Caco-2 (cell line): ENCODE results near the gene LRRC8E. TPM values are rescaled to one million over a fixed set of nuclear protein-coding genes. Genes with fewer than 3 reads are reported as not detected.

ENCODE experiments used
- BruUV-seq: library from RNA; stranded (reverse); fragments of 400-500 nt; replicated peaks from 2 replicates; lab custom pipeline; 2021; lab: Mats Ljungman, UMichigan
- CTCF ChIA-PET: fragments of 300-600 bp; sonication (Branson Sonifier 250); formaldehyde crosslinking; loops from one replicate; lab custom pipeline; 2022; ENCODE audit warnings: antibody characterized with exemption; lab: Charles Lee
- POLR2A ChIA-PET: fragments of 300-600 bp; sonication (Branson Sonifier 250); formaldehyde crosslinking; loops from one replicate; lab custom pipeline; 2022; ENCODE audit warnings: antibody characterized with exemption; lab: Charles Lee
- DNase-seq, 2 experiments: peaks; one replicate each; pipeline versions ENCODE4 v3.0.0 to v3.0.0-alpha.2; 2020 to 2022
- H3K27me3 ChIP-seq: replicated peaks from 2 replicates; pipeline ENCODE4 v1.6.0; 2011; ENCODE audit warnings: low read length; ENCODE audit not compliant: control insufficient read depth, insufficient read depth
- H3K36me3 ChIP-seq: 2 replicates; pipeline ENCODE4 v1.5.1; 2011; ENCODE audit warnings: low read length; ENCODE audit not compliant: control insufficient read depth, insufficient read depth
- H3K4me1 ChIP-seq: fragments of 250-450 bp; sonication (Bioruptor Pico); 2 replicates; pipeline ENCODE4 v1.5.1; 2020; ENCODE audit warnings: mild to moderate bottlenecking
- H3K4me3 ChIP-seq: 2 replicates; pipeline ENCODE4 v1.5.1; 2011; ENCODE audit warnings: low read depth, mild to moderate bottlenecking, control low read depth, low read length
- H3K9me3 ChIP-seq: fragments of 250-450 bp; sonication (Bioruptor Pico); 2 replicates; pipeline ENCODE4 v1.5.1; 2020; ENCODE audit warnings: mild to moderate bottlenecking, moderate library complexity
- H3K27ac Mint-ChIP-seq: one replicate; pipeline ENCODE4 v1.8.0; 2022; ENCODE audit warnings: mixed read lengths; ENCODE audit not compliant: unreplicated experiment
- H3K27me3 Mint-ChIP-seq: one replicate; pipeline ENCODE4 v1.8.0; 2022; ENCODE audit warnings: mixed read lengths; ENCODE audit not compliant: insufficient read depth, unreplicated experiment
- H3K36me3 Mint-ChIP-seq: one replicate; pipeline ENCODE4 v1.8.0; 2022; ENCODE audit warnings: mild to moderate bottlenecking, mixed read lengths; ENCODE audit not compliant: insufficient read depth, unreplicated experiment
- H3K4me1 Mint-ChIP-seq: one replicate; pipeline ENCODE4 v1.8.0; 2022; ENCODE audit warnings: low read depth, mixed read lengths; ENCODE audit not compliant: unreplicated experiment
- H3K4me3 Mint-ChIP-seq: one replicate; pipeline ENCODE4 v1.8.0; 2022; ENCODE audit warnings: mild to moderate bottlenecking, moderate library complexity, mixed read lengths; ENCODE audit not compliant: unreplicated experiment
- H3K9me3 Mint-ChIP-seq: one replicate; pipeline ENCODE4 v1.8.0; 2022; ENCODE audit warnings: mixed read lengths; ENCODE audit not compliant: unreplicated experiment
- intact Hi-C: fragments of 100-400 bp; cut with micrococcal nuclease; formaldehyde crosslinking; loops from one replicate; pipeline ENCODE4 v1.10.0; 2022; ENCODE audit not compliant: unreplicated experiment
- total RNA-seq: library from RNA; stranded (reverse); gene quantifications from 2 replicates; pipeline ENCODE4 v1.2.3, GENCODE V29; 2022
- TF ChIP-seq, protein P1 (sequence below), 2 experiments: fragments of 200-600 bp in 1 of 2; IDR thresholded peaks; 1 replicate in 1 of 2; 2 replicates in 1 of 2; pipeline versions ENCODE4 v1.5.1 to v1.8.0; 2011 to 2022; ENCODE audit warnings: antibody characterized with exemption in 1 of 2, control low read depth in 1 of 2, inconsistent platforms in 1 of 2, low read depth in 1 of 2, low read length in 1 of 2, mild to moderate bottlenecking in 1 of 2, moderate library complexity in 1 of 2; ENCODE audit not compliant: insufficient read depth in 1 of 2, severe bottlenecking in 1 of 2, unreplicated experiment in 1 of 2

LRRC8E gene
- total RNA-seq, 1 experiment from 2014 or later, result 6.7 TPM

GRCh38 chr19:7846155-7846646 is 42.1 kb upstream of the LRRC8E start:
- H3K4me3 ChIP-seq, result no peak overlapping the region
- H3K36me3 ChIP-seq, result no peaks in the 10 kb centered on the region
- TF ChIP-seq, protein P1, sequence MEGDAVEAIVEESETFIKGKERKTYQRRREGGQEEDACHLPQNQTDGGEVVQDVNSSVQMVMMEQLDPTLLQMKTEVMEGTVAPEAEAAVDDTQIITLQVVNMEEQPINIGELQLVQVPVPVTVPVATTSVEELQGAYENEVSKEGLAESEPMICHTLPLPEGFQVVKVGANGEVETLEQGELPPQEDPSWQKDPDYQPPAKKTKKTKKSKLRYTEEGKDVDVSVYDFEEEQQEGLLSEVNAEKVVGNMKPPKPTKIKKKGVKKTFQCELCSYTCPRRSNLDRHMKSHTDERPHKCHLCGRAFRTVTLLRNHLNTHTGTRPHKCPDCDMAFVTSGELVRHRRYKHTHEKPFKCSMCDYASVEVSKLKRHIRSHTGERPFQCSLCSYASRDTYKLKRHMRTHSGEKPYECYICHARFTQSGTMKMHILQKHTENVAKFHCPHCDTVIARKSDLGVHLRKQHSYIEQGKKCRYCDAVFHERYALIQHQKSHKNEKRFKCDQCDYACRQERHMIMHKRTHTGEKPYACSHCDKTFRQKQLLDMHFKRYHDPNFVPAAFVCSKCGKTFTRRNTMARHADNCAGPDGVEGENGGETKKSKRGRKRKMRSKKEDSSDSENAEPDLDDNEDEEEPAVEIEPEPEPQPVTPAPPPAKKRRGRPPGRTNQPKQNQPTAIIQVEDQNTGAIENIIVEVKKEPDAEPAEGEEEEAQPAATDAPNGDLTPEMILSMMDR (IDR thresholded peaks at IDR 0.05; ENCODE audit: insufficient read depth in 1 of 2, low read depth in 1 of 2, low read length in 1 of 2, severe bottlenecking in 1 of 2, unreplicated experiment in 1 of 2), result no peak
- intact Hi-C loops, result no loop called here
- POLR2A ChIA-PET, result no interaction called here
- H3K4me1 Mint-ChIP-seq, result no peaks in the 10 kb centered on the region
- no peaks in the 10 kb centered on the region for H3K27me3 Mint-ChIP-seq
- H3K27ac Mint-ChIP-seq, result no peak overlapping the region
- H3K9me3 ChIP-seq, result no peaks in the 10 kb centered on the region
- H3K4me1 ChIP-seq, result no peaks in the 10 kb centered on the region
- no peak for DNase-seq
- CTCF ChIA-PET, result no interaction called here
- no peaks in the 10 kb centered on the region for H3K36me3 Mint-ChIP-seq
- H3K9me3 Mint-ChIP-seq, result no peaks in the 10 kb centered on the region
- H3K4me3 Mint-ChIP-seq, result no peak overlapping the region
- BruUV-seq, result no TSS peak
- no peaks in the 10 kb centered on the region for H3K27me3 ChIP-seq

DNA sequence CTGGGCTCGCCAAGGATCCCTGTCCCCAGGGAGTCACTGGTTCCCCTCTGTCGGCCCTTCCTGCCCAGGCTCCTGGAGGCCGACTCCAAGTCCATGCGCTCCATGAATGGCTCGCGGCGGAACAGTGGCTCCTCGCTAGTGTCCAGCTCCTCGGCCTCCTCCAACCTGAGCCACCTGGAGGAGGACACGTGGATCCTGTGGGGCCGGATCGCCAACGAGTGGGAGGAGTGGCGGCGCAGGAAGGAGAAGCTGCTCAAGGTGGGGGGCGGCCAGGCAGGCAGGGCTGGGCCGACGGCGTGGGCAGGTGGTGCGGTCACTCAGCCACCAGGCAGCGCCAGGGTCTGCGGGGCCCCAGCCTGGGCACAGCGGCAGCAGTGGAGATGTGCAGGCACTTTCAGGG is 40.6 kb upstream of the LRRC8E start:
- H3K36me3 Mint-ChIP-seq, result no peaks in the 10 kb centered on the region

GRCh38 chr19:7848779-7849457 is 39.4 kb upstream of the LRRC8E start:
- peaks cover 10% of the 10 kb centered on the region for H3K4me1 ChIP-seq
- H3K36me3 ChIP-seq, result no peaks in the 10 kb centered on the region
- Mint-ChIP-seq H3K4me1 (peaks cover 10% of the 10 kb centered on the region), H3K4me3 (no peak overlapping the region), H3K9me3 (no peaks in the 10 kb centered on the region), H3K27me3 (no peaks in the 10 kb centered on the region), H3K36me3 (peaks cover 5% of the 10 kb centered on the region), H3K27ac (no peak overlapping the region)
- no peak for DNase-seq
- H3K27me3 ChIP-seq, result no peaks in the 10 kb centered on the region
- CTCF ChIA-PET, result no interaction called here
- POLR2A ChIA-PET, result no interaction called here
- no peaks in the 10 kb centered on the region for H3K9me3 ChIP-seq
- intact Hi-C loops, result no loop called here
- no peak overlapping the region for H3K4me3 ChIP-seq
- no TSS peak for BruUV-seq
- TF ChIP-seq, protein P1 (IDR thresholded peaks at IDR 0.05; ENCODE audit: insufficient read depth in 1 of 2, low read depth in 1 of 2, low read length in 1 of 2, severe bottlenecking in 1 of 2, unreplicated experiment in 1 of 2), result no peak

More for the DNA sequence above, 40.6 kb upstream of the LRRC8E start:
- ChIA-PET POLR2A (no interaction called here), CTCF (no interaction called here)
- TF ChIP-seq, protein P1 (IDR thresholded peaks at IDR 0.05; ENCODE audit: insufficient read depth in 1 of 2, low read depth in 1 of 2, low read length in 1 of 2, severe bottlenecking in 1 of 2, unreplicated experiment in 1 of 2), result no peak
- no peaks in the 10 kb centered on the region for H3K4me1 ChIP-seq
- H3K9me3 ChIP-seq, result no peaks in the 10 kb centered on the region
- H3K27me3 ChIP-seq, result no peaks in the 10 kb centered on the region
- H3K27ac Mint-ChIP-seq, result no peak overlapping the region
- BruUV-seq, result no TSS peak
- H3K9me3 Mint-ChIP-seq, result no peaks in the 10 kb centered on the region
- no peaks in the 10 kb centered on the region for H3K27me3 Mint-ChIP-seq
- DNase-seq, result no peak
- H3K4me3 ChIP-seq, result no peak overlapping the region
- intact Hi-C loops, result no loop called here
- no peaks in the 10 kb centered on the region for H3K36me3 ChIP-seq
- no peak overlapping the region for H3K4me3 Mint-ChIP-seq
- no peaks in the 10 kb centered on the region for H3K4me1 Mint-ChIP-seq
